Fibroblast of pulmonary artery (primary cell): ENCODE measurements around the gene MOB3B.
"Not testable (repeated sequence)": the region's sequence is repeated elsewhere in the genome, so short reads cannot be mapped to it uniquely, and the experiment has no call there.

Experiments used
- DNase-seq: peaks from one replicate; pipeline ENCODE4 v3.0.0-alpha.2; 2010; ENCODE audit warnings: low read depth
- H3K4me3 ChIP-seq: replicated peaks from 2 replicates; pipeline ENCODE4 v1.5.1; 2011; ENCODE audit warnings: low read depth, mild to moderate bottlenecking, control low read depth, low read length, moderate library complexity
- TF ChIP-seq, protein P1 (sequence below): IDR thresholded peaks from 2 replicates; pipeline ENCODE4 v1.5.1; 2011; ENCODE audit warnings: mild to moderate bottlenecking, control low read depth, low read length, inconsistent platforms; ENCODE audit errors: missing control alignments

The MOB3B gene

DNA sequence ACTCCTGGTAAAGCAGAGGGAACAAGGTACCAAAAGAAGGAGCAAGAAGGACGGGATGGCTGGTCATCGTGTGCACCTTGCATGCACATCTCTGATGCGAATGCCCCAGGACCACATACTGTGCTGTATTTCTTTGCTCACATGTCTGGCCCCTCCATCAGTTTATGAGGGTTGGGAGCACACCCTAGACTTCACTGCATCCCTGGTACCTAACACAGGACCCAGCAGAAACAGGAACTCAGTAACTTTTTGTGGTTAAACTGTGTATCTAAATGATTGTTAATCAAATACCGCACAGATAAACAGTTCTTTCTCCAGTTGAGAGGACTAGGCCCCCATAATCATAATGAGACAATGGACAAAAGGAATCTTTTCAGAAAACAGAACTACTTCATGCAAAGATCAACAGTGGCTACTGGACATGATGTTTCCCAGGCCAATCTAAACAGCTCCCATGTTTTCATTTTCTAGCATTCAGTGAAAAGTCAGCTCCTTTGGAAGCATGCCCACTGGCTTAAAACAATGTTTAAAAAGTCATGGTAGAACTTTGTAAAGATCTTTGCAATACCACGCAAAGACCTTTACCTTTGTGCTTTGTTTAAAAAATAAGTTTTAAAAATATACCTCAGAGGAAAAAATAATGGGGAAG lies 61.0 kb downstream of the MOB3B start:
- TF ChIP-seq, protein P1, sequence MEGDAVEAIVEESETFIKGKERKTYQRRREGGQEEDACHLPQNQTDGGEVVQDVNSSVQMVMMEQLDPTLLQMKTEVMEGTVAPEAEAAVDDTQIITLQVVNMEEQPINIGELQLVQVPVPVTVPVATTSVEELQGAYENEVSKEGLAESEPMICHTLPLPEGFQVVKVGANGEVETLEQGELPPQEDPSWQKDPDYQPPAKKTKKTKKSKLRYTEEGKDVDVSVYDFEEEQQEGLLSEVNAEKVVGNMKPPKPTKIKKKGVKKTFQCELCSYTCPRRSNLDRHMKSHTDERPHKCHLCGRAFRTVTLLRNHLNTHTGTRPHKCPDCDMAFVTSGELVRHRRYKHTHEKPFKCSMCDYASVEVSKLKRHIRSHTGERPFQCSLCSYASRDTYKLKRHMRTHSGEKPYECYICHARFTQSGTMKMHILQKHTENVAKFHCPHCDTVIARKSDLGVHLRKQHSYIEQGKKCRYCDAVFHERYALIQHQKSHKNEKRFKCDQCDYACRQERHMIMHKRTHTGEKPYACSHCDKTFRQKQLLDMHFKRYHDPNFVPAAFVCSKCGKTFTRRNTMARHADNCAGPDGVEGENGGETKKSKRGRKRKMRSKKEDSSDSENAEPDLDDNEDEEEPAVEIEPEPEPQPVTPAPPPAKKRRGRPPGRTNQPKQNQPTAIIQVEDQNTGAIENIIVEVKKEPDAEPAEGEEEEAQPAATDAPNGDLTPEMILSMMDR = no peak
- peak; percentile 18 for DNase-seq
- H3K4me3 ChIP-seq = no peak overlapping the region

DNA sequence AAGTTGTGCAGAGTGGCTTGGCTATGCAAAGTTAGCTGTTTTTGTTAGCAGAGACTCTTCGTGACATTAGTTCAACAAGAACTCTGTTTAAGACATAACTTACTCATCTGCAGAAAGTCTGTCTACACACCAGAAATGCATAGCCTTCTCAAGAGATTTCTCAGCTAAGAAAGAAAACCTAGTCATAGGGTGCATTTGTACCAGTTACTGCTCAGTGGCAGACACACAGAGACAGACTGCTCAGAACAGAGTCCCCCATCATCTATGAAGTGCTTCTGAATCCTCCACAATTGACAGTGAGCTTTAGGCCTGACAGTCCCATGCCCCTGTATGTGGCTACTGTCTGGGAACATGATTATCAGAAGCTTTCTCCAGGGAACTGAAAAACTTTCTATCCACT lies 61.6 kb downstream of the MOB3B start:
- no peak for DNase-seq
- TF ChIP-seq, protein P1 = no peak
- no peak overlapping the region for H3K4me3 ChIP-seq

DNA sequence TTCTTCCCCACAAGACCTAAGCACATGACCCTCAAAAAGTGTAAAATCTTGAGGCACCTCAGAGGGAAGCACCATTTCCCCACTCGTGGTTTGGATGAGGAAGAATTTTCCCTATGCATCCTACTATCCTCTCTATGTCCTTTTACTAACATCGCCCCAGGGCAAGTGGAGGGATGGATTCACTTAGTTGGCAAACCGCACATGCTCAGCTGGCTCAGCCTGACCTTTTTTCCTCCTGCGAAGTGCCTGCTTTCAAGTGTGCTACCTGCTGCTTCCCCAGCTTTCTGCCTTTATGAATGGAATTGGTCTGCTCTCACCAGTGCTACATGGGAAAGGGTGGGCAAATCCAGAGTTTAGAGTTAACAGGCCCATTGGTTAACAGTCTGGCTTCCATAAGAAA lies 62.1 kb downstream of the MOB3B start:
- H3K4me3 ChIP-seq = no peak overlapping the region
- DNase-seq = no peak
- TF ChIP-seq, protein P1 = no peak

DNA sequence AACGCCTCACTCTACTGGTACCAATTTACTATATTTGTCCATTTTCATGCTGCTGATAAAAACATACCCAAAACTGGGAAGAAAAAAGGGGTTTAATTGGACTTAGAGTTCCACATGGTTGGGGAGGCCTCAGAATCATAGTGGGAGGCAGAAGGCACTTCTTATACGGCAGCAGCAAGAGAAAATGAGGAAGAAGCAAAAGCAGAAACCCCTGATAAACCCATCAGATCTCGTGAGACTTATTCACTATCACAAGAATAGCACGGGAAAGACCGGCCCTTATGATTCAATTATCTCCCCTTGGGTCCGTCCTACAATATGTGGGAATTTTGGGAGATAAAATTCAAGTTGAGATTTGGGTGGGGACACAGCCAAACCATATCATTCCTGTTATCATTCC lies 63.1 kb downstream of the MOB3B start:
- not testable (repeated sequence) for H3K4me3 ChIP-seq, DNase-seq

DNA sequence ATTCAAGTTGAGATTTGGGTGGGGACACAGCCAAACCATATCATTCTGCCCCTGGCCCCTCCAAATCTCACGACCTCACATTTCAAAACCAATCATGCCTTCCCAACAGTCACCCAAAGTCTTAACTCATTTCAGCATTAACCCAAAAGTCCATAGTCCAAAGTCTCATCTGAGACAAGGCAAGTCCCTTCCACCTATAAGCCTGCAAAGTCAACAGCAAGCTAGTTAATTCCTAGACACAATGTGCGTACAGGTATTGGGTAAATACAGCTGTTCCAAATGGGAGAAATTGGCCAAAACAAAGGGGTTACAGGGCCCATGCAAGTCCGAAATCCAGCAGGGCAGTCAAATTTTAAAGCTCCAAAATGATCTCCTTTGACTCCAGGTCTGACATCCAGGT lies 64.7 kb downstream of the MOB3B start:
- not testable (repeated sequence) for H3K4me3 ChIP-seq, DNase-seq

DNA sequence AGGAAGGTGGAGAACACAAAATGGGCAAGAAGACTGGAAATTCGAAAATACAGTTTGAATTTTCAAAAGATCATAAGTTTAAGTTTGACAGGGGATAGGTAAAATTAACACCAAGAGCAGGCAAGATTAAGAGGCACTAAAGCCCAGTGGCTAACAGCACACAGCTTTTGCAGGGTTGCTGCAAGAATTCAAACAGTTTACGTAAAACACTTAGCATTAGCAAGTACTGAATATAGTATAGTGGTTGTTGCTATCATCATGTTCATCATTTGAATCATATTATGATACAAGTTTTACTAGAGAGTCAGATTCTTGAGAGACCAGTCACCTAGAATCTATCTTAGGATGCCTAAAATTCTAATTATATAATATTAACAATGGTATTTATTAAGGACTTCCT lies 66.8 kb downstream of the MOB3B start:
- DNase-seq = no peak
- TF ChIP-seq, protein P1 = no peak
- no peak overlapping the region for H3K4me3 ChIP-seq

DNA sequence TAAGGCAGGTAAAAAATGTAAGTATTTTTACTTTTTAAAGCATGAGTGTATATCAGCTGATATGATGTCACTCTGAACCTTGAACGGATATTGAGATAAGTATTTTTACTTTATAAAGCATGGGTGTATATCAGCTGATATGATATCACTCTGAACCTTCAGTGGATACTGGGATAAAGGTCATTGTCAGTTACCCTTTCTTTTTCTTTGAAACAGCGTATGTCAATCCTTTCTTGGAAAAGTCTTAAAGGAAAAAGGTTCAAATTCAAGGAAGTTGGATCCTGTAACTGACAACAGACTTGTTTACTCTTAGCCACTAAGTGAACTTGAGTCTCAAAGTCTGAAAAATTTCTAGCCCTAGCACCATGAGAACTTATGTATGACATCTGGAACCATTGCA lies 67.2 kb downstream of the MOB3B start:
- H3K4me3 ChIP-seq = no peak overlapping the region
- TF ChIP-seq, protein P1 = no peak
- DNase-seq = no peak

DNA sequence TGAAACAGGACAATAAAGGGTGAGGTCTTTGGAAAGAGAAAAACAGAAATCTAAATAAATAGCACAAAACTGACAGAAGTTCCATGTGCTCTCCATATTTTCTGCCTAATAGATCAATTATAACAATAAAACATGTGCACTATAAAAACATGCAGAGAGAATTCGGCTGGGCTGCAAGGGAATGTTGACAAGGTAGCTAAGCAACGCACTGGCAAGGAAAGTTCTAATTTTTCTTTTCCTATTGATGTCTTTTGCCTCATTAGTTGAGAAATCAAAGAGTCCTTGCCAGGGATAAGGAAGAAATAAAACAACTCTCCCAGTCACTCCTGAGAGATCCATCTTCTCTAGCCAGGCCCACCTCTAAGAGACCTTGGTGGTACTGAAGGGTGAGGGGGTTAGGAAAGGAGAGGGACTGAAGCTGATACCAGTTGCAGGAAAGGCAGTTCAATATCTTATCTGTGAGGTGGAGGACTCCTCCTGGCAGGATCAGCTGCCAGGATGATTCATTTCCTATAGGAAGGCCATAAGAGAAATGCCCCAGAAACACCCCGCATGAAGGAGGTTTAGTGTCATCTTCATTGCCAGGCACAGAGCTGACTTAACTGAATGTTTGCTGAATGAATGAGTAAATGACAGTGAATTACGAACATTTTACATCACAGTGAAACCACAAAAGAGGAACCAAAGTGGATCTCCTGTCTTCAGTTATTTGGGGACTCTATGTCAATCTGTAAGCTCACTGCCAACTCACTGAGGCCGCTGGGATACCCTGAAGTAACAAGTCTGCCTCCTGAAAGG lies 69.2 kb downstream of the MOB3B start:
- peak; percentile 48 for DNase-seq

More for the DNA sequence above, 69.2 kb downstream of the MOB3B start:
- TF ChIP-seq, protein P1 = no peak
- H3K4me3 ChIP-seq = no peak overlapping the region
